ENCODE data around the gene CTNNA3. TPM values are rescaled to one million over a fixed set of nuclear protein-coding genes. Genes with fewer than 3 reads are reported as not detected.

Gene CTNNA3
- total and polyA plus RNA-seq, 4 donors = 0.16 to 2.4 (median 1.4) TPM

- no peak overlapping the region for H3K4me3 ChIP-seq (ENCODE audit: low read depth in 1 of 3, low read length in 3 of 3)
- H3K9me3 ChIP-seq (ENCODE audit: control insufficient read depth in 4 of 4, low read length in 3 of 4) = no peaks in the 10 kb centered on the region
- H3K4me1 ChIP-seq (ENCODE audit: control insufficient read depth in 4 of 4, insufficient read depth in 4 of 4, low read length in 3 of 4) = no peaks in the 10 kb centered on the region
- no peaks in the 10 kb centered on the region for H3K36me3 ChIP-seq (ENCODE audit: control insufficient read depth in 4 of 4, insufficient read depth in 3 of 4, low read depth in 1 of 4, low read length in 3 of 4)
- no peaks in the 10 kb centered on the region for H3K27me3 ChIP-seq (ENCODE audit: control insufficient read depth in 4 of 4, insufficient read depth in 4 of 4, low read length in 3 of 4)
- no peak for DNase-seq (ENCODE audit: low spot score)
- no peak overlapping the region for H3K9ac ChIP-seq (ENCODE audit: low read depth in 1 of 2, low read length in 2 of 2)
- TF ChIP-seq ZBTB33 (IDR thresholded peaks at IDR 0.05) = no peak
- no peak for TF ChIP-seq TAF1 (conservative IDR thresholded peaks at IDR 0.05)
- no peak for TF ChIP-seq REST (IDR thresholded peaks at IDR 0.05)
- no peak for TF ChIP-seq EGR1 (IDR thresholded peaks at IDR 0.05; ENCODE audit: low read depth in 2 of 2)
- no peak for TF ChIP-seq YY1 (IDR thresholded peaks at IDR 0.05)
- no peak for TF ChIP-seq GABPA (IDR thresholded peaks at IDR 0.05 in 1 of 2, conservative IDR thresholded peaks at IDR 0.05 in 1 of 2)
- TF ChIP-seq FOXA1 (IDR thresholded peaks at IDR 0.05) = no peak
- no peak for TF ChIP-seq MAX (IDR thresholded peaks at IDR 0.05)
- TF ChIP-seq CTCF (IDR thresholded peaks at IDR 0.05; ENCODE audit: low read depth, low read length, missing input control) = no peak
- 85% methylated on average over 3 of the region's 3 CpGs for WGBS
- H3K27ac ChIP-seq (ENCODE audit: low read depth in 1 of 2, low read length in 2 of 2) = no peak overlapping the region
Measured at GRCh38 chr10:66649626-66650025, 1046.4 kb downstream of the CTNNA3 start.

- Histone ChIP-seq H3K9me3 (ENCODE audit: control insufficient read depth in 4 of 4, low read length in 3 of 4) (no peaks in the 10 kb centered on the region), H3K27ac (ENCODE audit: low read depth in 1 of 2, low read length in 2 of 2) (no peak overlapping the region), H3K4me3 (ENCODE audit: low read depth in 1 of 3, low read length in 3 of 3) (no peak overlapping the region), H3K9ac (ENCODE audit: low read depth in 1 of 2, low read length in 2 of 2) (no peak overlapping the region), H3K27me3 (ENCODE audit: control insufficient read depth in 4 of 4, insufficient read depth in 4 of 4, low read length in 3 of 4) (no peaks in the 10 kb centered on the region), H3K4me1 (ENCODE audit: control insufficient read depth in 4 of 4, insufficient read depth in 4 of 4, low read length in 3 of 4) (no peaks in the 10 kb centered on the region), H3K36me3 (ENCODE audit: control insufficient read depth in 4 of 4, insufficient read depth in 3 of 4, low read depth in 1 of 4, low read length in 3 of 4) (no peaks in the 10 kb centered on the region)
- 94% methylated on average over 1 of the region's 1 CpG for WGBS
- no peak for DNase-seq (ENCODE audit: low spot score)
- TF ChIP-seq ATF3 (IDR thresholded peaks at IDR 0.05) = no peak
- no peak for TF ChIP-seq RAD21 (IDR thresholded peaks at IDR 0.05)
- TF ChIP-seq CTCF (IDR thresholded peaks at IDR 0.05; ENCODE audit: low read depth, low read length, missing input control) = no peak
Measured at GRCh38 chr10:66642217-66642616, 1053.8 kb downstream of the CTNNA3 start.
